Left lung (tissue), 10 donors: ENCODE results near the gene HIP1. TPM values are rescaled to one million over a fixed set of nuclear protein-coding genes. Genes with fewer than 3 reads are reported as not detected.

Experiments
- ATAC-seq: fragments of 200-7000 bp; cut with Tn5 transposase; one replicate; pipeline ENCODE4 v1.9.1; 2020; ENCODE audit warnings: moderate library complexity
- DNase-seq, 4 donors: peaks; one replicate each; pipeline ENCODE4 v3.0.0-alpha.2; 2013 to 2020
- H3K27ac ChIP-seq, 2 donors: fragments of 200-600 bp; sonication (generic) in 1 of 2; one replicate each; pipeline versions ENCODE4 v1.5.0 to v1.8.0; 2020 to 2021
- H3K27me3 ChIP-seq, 2 donors: fragments of 200-600 bp; sonication (generic) in 1 of 2; one replicate each; pipeline versions ENCODE4 v1.5.0 to v1.8.0; 2020 to 2021
- H3K36me3 ChIP-seq, 2 donors: fragments of 200-600 bp; sonication (generic) in 1 of 2; one replicate each; pipeline versions ENCODE4 v1.5.0 to v1.8.0; 2020 to 2021
- H3K4me1 ChIP-seq, 2 donors: fragments of 200-600 bp; one replicate each; pipeline ENCODE4 v1.8.0; 2021
- H3K4me3 ChIP-seq, 2 donors: fragments of 200-600 bp; sonication (generic) in 1 of 2; one replicate each; pipeline versions ENCODE4 v1.5.0 to v1.8.0; 2020 to 2021; ENCODE audit warnings: mild to moderate bottlenecking in 1 of 2
- H3K9me3 ChIP-seq, 2 donors: fragments of 200-600 bp; sonication (generic) in 1 of 2; one replicate each; pipeline versions ENCODE4 v1.5.0 to v1.8.0; 2020 to 2021
- CTCF ChIP-seq, 2 donors: fragments of 200-600 bp; sonication (generic) in 1 of 2; IDR thresholded peaks; one replicate each; pipeline versions ENCODE4 v1.5.0 to v1.8.0; 2021; ENCODE audit warnings: antibody characterized with exemption in 2 of 2
- intact Hi-C, 2 donors: fragments of 100-400 bp; cut with DNase I; formaldehyde crosslinking; loops; one replicate each; pipeline versions ENCODE4 v1.11.2 to v1.14.2; 2022
- polyA plus RNA-seq, 6 donors: library from polyadenylated mRNA; unstranded; fragments of 120-200 nt; gene quantifications; one replicate each; pipeline ENCODE4 v1.2.1, GENCODE V29; 2013; ENCODE audit not compliant: insufficient read length in 6 of 6
- total RNA-seq, 2 donors: library from RNA; stranded (reverse); fragmentation: NEBNext Ultra II Directional; extraction: Animal tissue kit (Norgen Biotek cat#: 25700); gene quantifications; one replicate each; pipeline ENCODE4 v1.2.1, GENCODE V29; 2021
- donor health status: DM: no; HTN: yes; CAD: no.
- donor health status: DM: no; HTN: no; CAD: no.

The HIP1 gene
- total and polyA plus RNA-seq, 8 donors = 41.9 to 84.2 (median 46.0) TPM

- TF ChIP-seq CTCF (IDR thresholded peaks at IDR 0.05) = no peak
- Histone ChIP-seq H3K27ac (no peak overlapping the region), H3K36me3 (no peaks in the 10 kb centered on the region), H3K9me3 (peaks cover 0 to 4% of the 10 kb centered on the region in 2 donors), H3K27me3 (no peaks in the 10 kb centered on the region), H3K4me3 (no peak overlapping the region), H3K4me1 (peaks cover 18 to 25% of the 10 kb centered on the region in 2 donors)
- DNase-seq = no peak
- intact Hi-C loops = no loop called here
- no peak for ATAC-seq
Measured at GRCh38 chr7:75646571-75647102, 92.1 kb downstream of the HIP1 start.

- ATAC-seq = no peak
- intact Hi-C loops = no loop called here
- no peak for DNase-seq
- Histone ChIP-seq H3K27ac (no peak overlapping the region), H3K36me3 (no peaks in the 10 kb centered on the region), H3K27me3 (no peaks in the 10 kb centered on the region), H3K4me1 (peaks cover 12 to 18% of the 10 kb centered on the region in 2 donors), H3K9me3 (peaks cover 0 to 4% of the 10 kb centered on the region in 2 donors), H3K4me3 (no peak overlapping the region)
- no peak for TF ChIP-seq CTCF (IDR thresholded peaks at IDR 0.05)
Measured at GRCh38 chr7:75645570-75645969, 93.2 kb downstream of the HIP1 start.

- Histone ChIP-seq H3K4me1 (peaks cover 8 to 17% of the 10 kb centered on the region in 2 donors), H3K4me3 (no peak overlapping the region), H3K27ac (no peak overlapping the region), H3K9me3 (peaks cover 0 to 4% of the 10 kb centered on the region in 2 donors), H3K27me3 (no peaks in the 10 kb centered on the region), H3K36me3 (no peaks in the 10 kb centered on the region)
- DNase-seq (no peak), ATAC-seq (no peak)
- no peak for TF ChIP-seq CTCF (IDR thresholded peaks at IDR 0.05)
- intact Hi-C loops = no loop called here
Measured at GRCh38 chr7:75644589-75644988, 94.2 kb downstream of the HIP1 start.

GRCh38 chr7:75642810-75643486 is 95.8 kb downstream of the HIP1 start:
- H3K9me3 ChIP-seq = peaks cover 0 to 4% of the 10 kb centered on the region in 2 donors
- no peak overlapping the region for H3K27ac ChIP-seq
- ATAC-seq = peak; percentile 86
- H3K4me3 ChIP-seq = no peak overlapping the region
- no peaks in the 10 kb centered on the region for H3K27me3 ChIP-seq
- H3K36me3 ChIP-seq = no peaks in the 10 kb centered on the region
- TF ChIP-seq CTCF (IDR thresholded peaks at IDR 0.05) = peak; percentile 60 to 95
- peaks cover 5 to 16% of the 10 kb centered on the region in 2 donors for H3K4me1 ChIP-seq
- intact Hi-C loops = no loop called here
- peak in 1 of 4 donors; percentile 63 for DNase-seq

- H3K27ac ChIP-seq = peak overlapping the region; percentile 53 to 88
- H3K9me3 ChIP-seq = peaks cover 0 to 4% of the 10 kb centered on the region in 2 donors
- no peaks in the 10 kb centered on the region for H3K27me3 ChIP-seq
- no peak overlapping the region for H3K4me3 ChIP-seq
- H3K36me3 ChIP-seq = no peaks in the 10 kb centered on the region
- H3K4me1 ChIP-seq = peaks cover 5 to 33% of the 10 kb centered on the region in 2 donors
- no peak for DNase-seq
- TF ChIP-seq CTCF (IDR thresholded peaks at IDR 0.05) = no peak
- intact Hi-C loops = no loop called here
- ATAC-seq = no peak
Measured at GRCh38 chr7:75640201-75640600, 98.5 kb downstream of the HIP1 start.
